ENCODE measurements around the gene PTPRG.

PTPRG gene

DNA sequence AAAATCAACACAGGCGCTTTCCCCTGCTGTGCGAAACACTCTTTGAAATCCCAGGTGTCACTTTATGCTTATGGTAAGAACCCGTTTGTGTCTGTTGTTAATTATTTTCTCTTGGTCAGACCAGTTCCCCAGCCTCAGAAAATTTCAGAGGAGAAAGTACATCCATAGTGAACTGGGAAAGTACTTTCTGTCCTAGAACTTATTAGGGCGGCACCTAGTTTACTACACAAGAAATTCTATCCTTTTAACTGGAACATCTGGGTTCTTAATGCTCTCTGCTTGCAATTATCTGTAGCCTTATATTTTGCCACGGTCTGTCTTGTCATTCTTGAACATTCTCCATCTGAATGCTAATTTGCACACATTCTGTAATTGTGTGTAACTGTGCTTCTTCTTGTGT, 215.0 kb downstream of the PTPRG start:
- no peak for TF ChIP-seq CTCF (IDR thresholded peaks at IDR 0.05)
- no peak overlapping the region for H3K4me3 Mint-ChIP-seq
- peaks cover 78% of the 10 kb centered on the region for H3K4me1 Mint-ChIP-seq
- no peaks in the 10 kb centered on the region for H3K9me3 Mint-ChIP-seq
- peaks cover 9% of the 10 kb centered on the region for H3K36me3 Mint-ChIP-seq (ENCODE audit: low read depth)
- DNase-seq: no peak
- peak overlapping the region; percentile 95 for H3K27ac Mint-ChIP-seq
- no peaks in the 10 kb centered on the region for H3K27me3 Mint-ChIP-seq (ENCODE audit: low read depth, poor library complexity)

DNA sequence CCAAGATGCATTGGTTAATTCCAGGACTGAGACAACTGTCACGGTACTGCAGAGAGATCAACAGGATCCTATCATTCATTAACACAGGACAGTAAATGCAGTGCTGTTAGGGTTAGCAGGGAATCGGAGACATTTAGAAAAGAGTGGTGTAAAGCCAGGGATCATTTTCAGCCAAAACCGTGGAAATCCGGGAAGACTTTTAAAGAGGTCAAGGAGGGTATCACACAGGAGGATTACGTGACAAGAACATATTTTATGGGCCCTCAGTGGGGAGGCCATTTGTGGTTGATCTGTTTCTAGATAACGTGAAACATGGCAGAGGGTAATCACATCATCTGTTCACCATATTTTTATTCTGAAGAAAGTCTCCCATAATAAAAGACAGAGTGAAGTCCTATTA, 216.1 kb downstream of the PTPRG start:
- Mint-ChIP-seq H3K4me3 (no peak overlapping the region), H3K36me3 (ENCODE audit: low read depth) (peaks cover 14% of the 10 kb centered on the region), H3K4me1 (peaks cover 68% of the 10 kb centered on the region), H3K9me3 (no peaks in the 10 kb centered on the region), H3K27me3 (ENCODE audit: low read depth, poor library complexity) (no peaks in the 10 kb centered on the region), H3K27ac (peak overlapping the region; percentile 60)
- DNase-seq: no peak
- no peak for TF ChIP-seq CTCF (IDR thresholded peaks at IDR 0.05)

DNA sequence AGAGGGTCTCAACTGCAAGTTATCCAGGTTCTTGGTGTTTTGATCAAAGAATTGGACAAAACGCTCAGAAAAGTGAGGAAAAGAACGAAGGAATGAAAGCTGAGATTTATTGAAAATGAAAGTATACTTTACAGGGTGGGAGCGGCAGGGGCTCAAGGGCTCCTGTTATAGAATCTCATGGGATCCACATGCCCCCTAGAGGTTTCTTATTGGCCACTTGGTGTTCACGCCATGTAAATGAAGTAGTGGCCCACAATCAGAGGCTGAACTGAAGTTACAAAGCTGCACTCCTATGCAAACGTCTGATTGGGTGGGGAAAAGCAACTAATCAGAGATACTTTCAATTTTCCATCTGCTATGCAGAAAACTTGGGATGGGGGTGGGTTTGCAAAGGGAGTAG, 216.7 kb downstream of the PTPRG start:
- Mint-ChIP-seq H3K27me3 (ENCODE audit: low read depth, poor library complexity) (no peaks in the 10 kb centered on the region), H3K4me1 (peaks cover 61% of the 10 kb centered on the region), H3K36me3 (ENCODE audit: low read depth) (peaks cover 10% of the 10 kb centered on the region), H3K9me3 (no peaks in the 10 kb centered on the region), H3K27ac (no peak overlapping the region), H3K4me3 (no peak overlapping the region)
- TF ChIP-seq CTCF (IDR thresholded peaks at IDR 0.05): no peak
- DNase-seq: no peak

- Mint-ChIP-seq H3K27ac (no peak overlapping the region), H3K4me1 (peaks cover 55% of the 10 kb centered on the region), H3K27me3 (ENCODE audit: low read depth, poor library complexity) (no peaks in the 10 kb centered on the region), H3K9me3 (no peaks in the 10 kb centered on the region), H3K4me3 (no peak overlapping the region), H3K36me3 (ENCODE audit: low read depth) (peaks cover 28% of the 10 kb centered on the region)
- DNase-seq: no peak
- TF ChIP-seq CTCF (IDR thresholded peaks at IDR 0.05): no peak
Measured at GRCh38 chr3:61780016-61780415, 218.6 kb downstream of the PTPRG start.

DNA sequence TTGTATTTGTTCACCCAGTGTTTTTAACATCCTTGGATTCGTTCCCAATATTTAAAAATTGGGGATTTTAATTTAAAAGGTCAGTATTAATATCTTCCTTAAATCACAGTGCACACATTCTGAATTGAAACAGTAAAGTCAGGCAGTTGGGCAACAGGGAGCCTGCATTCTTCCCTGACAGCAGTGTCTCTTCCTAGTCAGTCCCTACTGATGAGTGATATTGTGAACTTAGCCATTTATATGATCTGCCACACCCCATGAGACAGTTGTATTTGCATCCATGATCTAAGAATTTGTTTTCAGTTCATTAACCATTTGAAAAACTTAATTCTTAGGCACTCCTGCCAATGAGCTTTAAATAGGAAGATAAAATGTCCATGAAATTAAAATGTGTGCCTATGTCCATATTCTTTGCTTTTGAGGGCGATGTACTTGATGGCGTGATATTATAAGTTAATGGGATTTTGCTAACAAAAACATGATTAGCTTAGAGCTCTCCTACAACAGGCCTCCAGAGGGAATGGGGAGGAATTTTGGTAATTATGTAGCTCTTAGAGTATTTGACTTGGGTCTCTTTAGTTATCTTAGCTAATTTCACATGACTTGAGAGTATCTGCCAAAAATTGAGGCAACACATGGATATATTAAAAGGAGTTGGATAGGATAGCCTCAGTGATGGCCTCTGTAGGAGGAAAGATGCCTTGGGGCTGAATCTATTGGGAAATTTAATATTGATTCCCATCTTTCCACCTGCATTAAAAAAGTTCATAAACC, 219.3 kb downstream of the PTPRG start:
- Mint-ChIP-seq H3K4me3 (no peak overlapping the region), H3K4me1 (peaks cover 49% of the 10 kb centered on the region), H3K27ac (no peak overlapping the region), H3K27me3 (ENCODE audit: low read depth, poor library complexity) (no peaks in the 10 kb centered on the region), H3K9me3 (peaks cover 1% of the 10 kb centered on the region), H3K36me3 (ENCODE audit: low read depth) (peaks cover 32% of the 10 kb centered on the region)
- no peak for DNase-seq
- no peak for TF ChIP-seq CTCF (IDR thresholded peaks at IDR 0.05)

Measured in nephron progenitor cell (in vitro differentiated cells).